GM19468 (cell line): ENCODE results near the gene LRMDA.
"Not testable (repeated sequence)": the region's sequence is repeated elsewhere in the genome, so short reads cannot be mapped to it uniquely, and the experiment has no call there.

Source experiments
- ATAC-seq: cut with Tn5 transposase; IDR thresholded peaks from one replicate; pipeline ENCODE4 v1.9.1; 2021; ENCODE audit warnings: mild to moderate bottlenecking, moderate library complexity, moderate number of reproducible peaks; ENCODE audit not compliant: unreplicated experiment; ENCODE audit errors: extremely low read depth

The LRMDA gene

GRCh38 chr10:76036962-76037361, 605.5 kb downstream of the LRMDA start:
- no peak for ATAC-seq

GRCh38 chr10:76037531-76038155, 606.2 kb downstream of the LRMDA start:
- ATAC-seq: no peak

- ATAC-seq: no peak
Observed at GRCh38 chr10:76038696-76039095, 607.3 kb downstream of the LRMDA start.

- no peak for ATAC-seq
Observed at GRCh38 chr10:76040107-76040829, 608.8 kb downstream of the LRMDA start.

- ATAC-seq: no peak
Observed at GRCh38 chr10:76040830-76041220, 609.4 kb downstream of the LRMDA start.

- ATAC-seq: no peak
Observed at GRCh38 chr10:76041551-76041950, 610.1 kb downstream of the LRMDA start.

GRCh38 chr10:76043261-76043660, 611.8 kb downstream of the LRMDA start:
- no peak for ATAC-seq

GRCh38 chr10:76044751-76045150, 613.3 kb downstream of the LRMDA start:
- ATAC-seq: no peak

- ATAC-seq: no peak
Observed at GRCh38 chr10:76045174-76045573, 613.8 kb downstream of the LRMDA start.

- no peak for ATAC-seq
Observed at GRCh38 chr10:76047521-76047920, 616.1 kb downstream of the LRMDA start.

- no peak for ATAC-seq
Observed at GRCh38 chr10:76049581-76050290, 618.3 kb downstream of the LRMDA start.

GRCh38 chr10:76050291-76050625, 618.8 kb downstream of the LRMDA start:
- ATAC-seq: no peak

GRCh38 chr10:76051007-76051936, 619.8 kb downstream of the LRMDA start:
- no peak for ATAC-seq

- ATAC-seq: no peak
Observed at GRCh38 chr10:76052682-76053503, 621.5 kb downstream of the LRMDA start.

- no peak for ATAC-seq
Observed at GRCh38 chr10:76055466-76055865, 624.0 kb downstream of the LRMDA start.

GRCh38 chr10:76055963-76056362, 624.5 kb downstream of the LRMDA start:
- no peak for ATAC-seq

GRCh38 chr10:76060993-76061392, 629.6 kb downstream of the LRMDA start:
- not testable (repeated sequence) for ATAC-seq

- no peak for ATAC-seq
Observed at GRCh38 chr10:76066457-76066856, 635.0 kb downstream of the LRMDA start.

- ATAC-seq: no peak
Observed at GRCh38 chr10:76067447-76067846, 636.0 kb downstream of the LRMDA start.

- ATAC-seq: no peak
Observed at GRCh38 chr10:76068856-76069255, 637.4 kb downstream of the LRMDA start.
